Adipocyte (in vitro differentiated cells): ENCODE measurements around the gene CCDC177.

Source experiments
- DNase-seq: peaks from one replicate; pipeline ENCODE4 v3.0.0-alpha.2; 2015; ENCODE audit warnings: low read depth
- H3K27me3 ChIP-seq: replicated peaks from 2 replicates; pipeline ENCODE4 v1.7.0; 2013; ENCODE audit warnings: mild to moderate bottlenecking, low read length, moderate library complexity; ENCODE audit not compliant: control insufficient read depth, insufficient read depth
- H3K36me3 ChIP-seq: 2 replicates; pipeline ENCODE4 v1.7.0; 2013; ENCODE audit warnings: low read length, mild to moderate bottlenecking, moderate library complexity; ENCODE audit not compliant: control insufficient read depth, insufficient read depth, severe bottlenecking
- H3K4me1 ChIP-seq: 2 replicates; pipeline ENCODE4 v1.7.0; 2013; ENCODE audit warnings: mild to moderate bottlenecking, low read length, moderate library complexity; ENCODE audit not compliant: control insufficient read depth, insufficient read depth
- H3K4me3 ChIP-seq: 2 replicates; pipeline ENCODE4 v1.7.0; 2013; ENCODE audit warnings: mild to moderate bottlenecking, low read length, moderate library complexity
- H3K9ac ChIP-seq: 2 replicates; pipeline ENCODE4 v1.7.0; 2013; ENCODE audit warnings: mild to moderate bottlenecking, low read length, moderate library complexity
- H3K9me3 ChIP-seq: 2 replicates; pipeline ENCODE4 v1.7.0; 2013; ENCODE audit warnings: mild to moderate bottlenecking, low read length, moderate library complexity; ENCODE audit not compliant: control insufficient read depth

Gene CCDC177

GRCh38 chr14:69574263-69574953 lies at the start of gene CCDC177:
CCDC177 (minus strand) TSS chr14:69574871; CDS start chr14:69573622, 1,249 bp downstream.
- Histone ChIP-seq H3K4me3 (no peak within 1 kb of the TSS), H3K36me3 (no peaks in the 10 kb centered on the region), H3K9me3 (no peaks in the 10 kb centered on the region), H3K9ac (no peak within 1 kb of the TSS), H3K27me3 (peaks cover 50% of the 10 kb centered on the region), H3K4me1 (peaks cover 2% of the 10 kb centered on the region)
- peak; percentile 76 for DNase-seq

- Histone ChIP-seq H3K36me3 (no peaks in the 10 kb centered on the region), H3K9me3 (no peaks in the 10 kb centered on the region), H3K4me1 (peaks cover 11% of the 10 kb centered on the region), H3K9ac (no peak overlapping the region), H3K27me3 (no peaks in the 10 kb centered on the region), H3K4me3 (no peak overlapping the region)
- no peak for DNase-seq
These were observed 49.5 kb upstream of the CCDC177 start for GRCh38 chr14:69624136-69624535.

- Histone ChIP-seq H3K4me1 (peaks cover 41% of the 10 kb centered on the region), H3K9me3 (no peaks in the 10 kb centered on the region), H3K9ac (no peak overlapping the region), H3K27me3 (no peaks in the 10 kb centered on the region), H3K4me3 (no peak overlapping the region), H3K36me3 (no peaks in the 10 kb centered on the region)
- DNase-seq: no peak
These were observed 46.3 kb upstream of the CCDC177 start for GRCh38 chr14:69620981-69621380.

- Histone ChIP-seq H3K9me3 (no peaks in the 10 kb centered on the region), H3K4me1 (peaks cover 49% of the 10 kb centered on the region), H3K4me3 (no peak overlapping the region), H3K27me3 (no peaks in the 10 kb centered on the region), H3K9ac (no peak overlapping the region), H3K36me3 (no peaks in the 10 kb centered on the region)
- DNase-seq: no peak
These were observed 45.5 kb upstream of the CCDC177 start for GRCh38 chr14:69620211-69620611.

GRCh38 chr14:69619012-69619411 lies 44.3 kb upstream of the CCDC177 start:
- H3K9me3 ChIP-seq: no peaks in the 10 kb centered on the region
- peak; percentile 47 for DNase-seq
- no peak overlapping the region for H3K9ac ChIP-seq

GRCh38 chr14:69617796-69618195 lies 43.1 kb upstream of the CCDC177 start:
- H3K27me3 ChIP-seq: no peaks in the 10 kb centered on the region
- no peaks in the 10 kb centered on the region for H3K9me3 ChIP-seq
- H3K4me1 ChIP-seq: peaks cover 70% of the 10 kb centered on the region
- no peaks in the 10 kb centered on the region for H3K36me3 ChIP-seq
- H3K9ac ChIP-seq: no peak overlapping the region
- H3K4me3 ChIP-seq: no peak overlapping the region
- DNase-seq: no peak

More at GRCh38 chr14:69619012-69619411, 44.3 kb upstream of the CCDC177 start:
- H3K27me3 ChIP-seq: no peaks in the 10 kb centered on the region
- no peaks in the 10 kb centered on the region for H3K36me3 ChIP-seq
- H3K4me3 ChIP-seq: no peak overlapping the region
- H3K4me1 ChIP-seq: peaks cover 59% of the 10 kb centered on the region

GRCh38 chr14:69616408-69616773 lies 41.7 kb upstream of the CCDC177 start:
- Histone ChIP-seq H3K4me1 (peaks cover 73% of the 10 kb centered on the region), H3K4me3 (peak overlapping the region; percentile 62)
- DNase-seq: no peak

GRCh38 chr14:69615496-69616407 lies 41.1 kb upstream of the CCDC177 start:
- DNase-seq: peak; percentile 90
- Histone ChIP-seq H3K9me3 (no peaks in the 10 kb centered on the region), H3K9ac (peak overlapping the region; percentile 27), H3K27me3 (no peaks in the 10 kb centered on the region), H3K4me1 (peaks cover 72% of the 10 kb centered on the region), H3K4me3 (peak overlapping the region; percentile 62), H3K36me3 (no peaks in the 10 kb centered on the region)

More at GRCh38 chr14:69616408-69616773, 41.7 kb upstream of the CCDC177 start:
- Histone ChIP-seq H3K27me3 (no peaks in the 10 kb centered on the region), H3K9ac (peak overlapping the region; percentile 27), H3K9me3 (no peaks in the 10 kb centered on the region), H3K36me3 (no peaks in the 10 kb centered on the region)

- Histone ChIP-seq H3K4me1 (peaks cover 76% of the 10 kb centered on the region), H3K9me3 (no peaks in the 10 kb centered on the region), H3K9ac (peak overlapping the region; percentile 27), H3K4me3 (peak overlapping the region; percentile 62), H3K36me3 (no peaks in the 10 kb centered on the region), H3K27me3 (no peaks in the 10 kb centered on the region)
- DNase-seq: no peak
These were observed 40.4 kb upstream of the CCDC177 start for GRCh38 chr14:69615121-69615495.

GRCh38 chr14:69614592-69614991 lies 39.9 kb upstream of the CCDC177 start:
- DNase-seq: no peak
- Histone ChIP-seq H3K9ac (no peak overlapping the region), H3K9me3 (no peaks in the 10 kb centered on the region), H3K36me3 (no peaks in the 10 kb centered on the region), H3K4me1 (peaks cover 76% of the 10 kb centered on the region), H3K4me3 (no peak overlapping the region), H3K27me3 (no peaks in the 10 kb centered on the region)

- DNase-seq: no peak
- Histone ChIP-seq H3K9me3 (no peaks in the 10 kb centered on the region), H3K4me1 (peaks cover 65% of the 10 kb centered on the region), H3K4me3 (peak overlapping the region; percentile 94), H3K36me3 (no peaks in the 10 kb centered on the region), H3K9ac (peak overlapping the region; percentile 94), H3K27me3 (no peaks in the 10 kb centered on the region)
These were observed 38.8 kb upstream of the CCDC177 start for GRCh38 chr14:69613312-69614073.
